Raji (cell line): ENCODE results near the gene ZNF311.

ENCODE experiments used
- POLR2A ChIP-seq: IDR thresholded peaks from 2 replicates; pipeline ENCODE4 v1.6.1; 2011; ENCODE audit warnings: low read depth, low read length, control low read depth; ENCODE audit not compliant: insufficient read depth

Gene ZNF311

GRCh38 chr6:28976677-28977076 is 28.4 kb downstream of the ZNF311 start:
- TF ChIP-seq POLR2A, result no peak

GRCh38 chr6:28974505-28974904 is 30.6 kb downstream of the ZNF311 start:
- TF ChIP-seq POLR2A, result no peak

- no peak for TF ChIP-seq POLR2A
Observed at GRCh38 chr6:28969129-28969528, 36.0 kb downstream of the ZNF311 start.

- TF ChIP-seq POLR2A, result no peak
Observed at GRCh38 chr6:28968476-28968875, 36.6 kb downstream of the ZNF311 start.

- no peak for TF ChIP-seq POLR2A
Observed at GRCh38 chr6:28965706-28966105, 39.4 kb downstream of the ZNF311 start.

- TF ChIP-seq POLR2A, result no peak
Observed at GRCh38 chr6:28960846-28961500, 44.1 kb downstream of the ZNF311 start.

GRCh38 chr6:28956331-28956730 is 48.8 kb downstream of the ZNF311 start:
- TF ChIP-seq POLR2A, result no peak

- no peak for TF ChIP-seq POLR2A
Observed at GRCh38 chr6:28953585-28954258, 51.4 kb downstream of the ZNF311 start.

- no peak for TF ChIP-seq POLR2A
Observed at GRCh38 chr6:28953039-28953584, 52.0 kb downstream of the ZNF311 start.

- peak; percentile 16; the same call in 1 of the 2 replicates for TF ChIP-seq POLR2A
Observed at GRCh38 chr6:28948782-28949486, 56.2 kb downstream of the ZNF311 start.

GRCh38 chr6:28947831-28948270 is 57.3 kb downstream of the ZNF311 start:
- TF ChIP-seq POLR2A, result no peak

- TF ChIP-seq POLR2A, result no peak
Observed at GRCh38 chr6:28947067-28947765, 57.9 kb downstream of the ZNF311 start.

- TF ChIP-seq POLR2A, result no peak
Observed at GRCh38 chr6:28945349-28945748, 59.8 kb downstream of the ZNF311 start.
